HepG2 (cell line): Measurements from ENCODE around the gene LRP2. TPM values are rescaled to one million over a fixed set of nuclear protein-coding genes. Genes with fewer than 3 reads are reported as not detected.

ENCODE experiments used
- ATAC-seq: fragments of 200-7000 bp; cut with Tn5 transposase; 3 replicates; pipeline ENCODE4 v1.9.1; 2020; ENCODE audit warnings: mild to moderate bottlenecking, moderate library complexity
- BruUV-seq: library from RNA; stranded (reverse); fragments of 400-500 nt; replicated peaks from 2 replicates; lab custom pipeline; 2021; lab: Mats Ljungman, UMichigan
- CTCF ChIA-PET: fragments of 300-600 bp; formaldehyde crosslinking; extraction: SDS; loops from one replicate; lab custom pipeline; 2021; ENCODE audit warnings: low total read pairs, inconsistent platforms, low intra/inter-chr PET ratio; lab: Yijun Ruan, JAX
- POLR2A ChIA-PET: fragments of 350-600 bp; sonication (Branson Sonifier 250); formaldehyde crosslinking; loops from one replicate; lab custom pipeline; 2020; ENCODE audit warnings: antibody characterized with exemption, inconsistent platforms; lab: Yijun Ruan, JAX
- DNase-seq: peaks from one replicate; pipeline ENCODE4 v3.0.0-alpha.2; 2015; ENCODE audit warnings: low spot score
- FAIRE-seq: peaks from 3 replicates; lab custom pipeline; 2011; peaks lifted over from hg19 to GRCh38; lab: Jason Lieb, UNC
- H2AFZ ChIP-seq: one replicate; pipeline ENCODE4 v1.6.1; 2011; ENCODE audit warnings: low read length, inconsistent platforms
- H3K27ac ChIP-seq: fragments of 300-600 bp; 3 replicates; pipeline ENCODE4 v1.8.0; 2011; ENCODE audit warnings: mixed run types, mild to moderate bottlenecking, mixed read lengths, low read length, inconsistent platforms; ENCODE audit not compliant: insufficient read depth; ENCODE audit errors: extremely low read length
- H3K27me3 ChIP-seq, 2 experiments: fragments of 200-600 bp in 1 of 2; 2 replicates in 1 of 2; 3 replicates in 1 of 2; pipeline versions ENCODE4 v1.6.0 to v1.8.0; 2011; ENCODE audit warnings: low read length in 2 of 2, mild to moderate bottlenecking in 2 of 2, moderate library complexity in 2 of 2, inconsistent platforms in 1 of 2; ENCODE audit not compliant: insufficient read depth in 2 of 2, control insufficient read depth in 1 of 2
- H3K36me3 ChIP-seq, 2 experiments: fragments of 200-600 bp in 1 of 2; replicated peaks in 1 of 2; 2 replicates in 1 of 2; 3 replicates in 1 of 2; pipeline versions ENCODE4 v1.5.1 to v1.8.0; 2011; ENCODE audit warnings: low read length in 2 of 2, inconsistent platforms in 1 of 2; ENCODE audit not compliant: insufficient read depth in 2 of 2, control insufficient read depth in 1 of 2
- H3K4me1 ChIP-seq: 2 replicates; pipeline ENCODE4 v1.5.1; 2012; ENCODE audit warnings: low read length, inconsistent platforms; ENCODE audit not compliant: insufficient read depth
- H3K4me2 ChIP-seq: 2 replicates; pipeline ENCODE4 v1.6.0; 2011; ENCODE audit warnings: low read depth, low read length, inconsistent platforms
- H3K4me3 ChIP-seq, 3 experiments: fragments of 200-600 bp in 1 of 3; sonication (generic), shearing (Covaris generic) in 1 of 3; replicated peaks in 1 of 3; 2 replicates each; pipeline ENCODE4 v1.5.1; 2011 to 2016; ENCODE audit warnings: low read length in 3 of 3, inconsistent platforms in 2 of 3, low read depth in 2 of 3, mild to moderate bottlenecking in 2 of 3, control low read depth in 1 of 3, mixed read lengths in 1 of 3; ENCODE audit not compliant: insufficient read depth in 1 of 3
- H3K79me2 ChIP-seq: one replicate; pipeline ENCODE4 v1.6.1; 2011; ENCODE audit warnings: low read length, inconsistent platforms; ENCODE audit not compliant: insufficient read depth
- H3K9ac ChIP-seq: 2 replicates; pipeline ENCODE4 v1.6.0; 2011; ENCODE audit warnings: mild to moderate bottlenecking, low read depth, low read length, inconsistent platforms; ENCODE audit not compliant: insufficient read depth
- H3K9me3 ChIP-seq: 2 replicates; pipeline ENCODE4 v1.5.1; 2012; ENCODE audit warnings: mild to moderate bottlenecking, low read length
- H4K20me1 ChIP-seq: 2 replicates; pipeline ENCODE4 v1.6.0; 2011; ENCODE audit warnings: inconsistent platforms, mild to moderate bottlenecking, low read length, moderate library complexity; ENCODE audit not compliant: insufficient read depth
- CEBPB ChIP-seq: IDR thresholded peaks from 2 replicates; pipeline ENCODE4 v1.6.1; 2011; ENCODE audit warnings: low read depth, low read length, improper control_type of control experiment, borderline replicate concordance
- CREB3 ChIP-seq: sonication (generic); formaldehyde crosslinking; IDR thresholded peaks from 2 replicates; pipeline ENCODE4 v1.5.0; 2020; ENCODE audit warnings: missing genetic modification reagents
- HDAC2 ChIP-seq: sonication (generic); formaldehyde crosslinking; IDR thresholded peaks from 2 replicates; pipeline ENCODE4 v1.4.0; 2020; ENCODE audit warnings: missing genetic modification reagents
- HNRNPH1 ChIP-seq: fragments of 200-400 bp; formaldehyde crosslinking; optimal IDR thresholded peaks from 2 replicates; pipeline ENCODE3; 2017; ENCODE audit warnings: mild to moderate bottlenecking, low read depth, low read length
- HOXA9 ChIP-seq: sonication (generic); formaldehyde crosslinking; IDR thresholded peaks from 2 replicates; pipeline ENCODE4 v1.8.1; 2022; ENCODE audit warnings: missing genetic modification reagents, mild to moderate bottlenecking, moderate library complexity, borderline replicate concordance
- KLF16 ChIP-seq, 2 experiments: sonication (generic) in 1 of 2; formaldehyde crosslinking in 1 of 2; IDR thresholded peaks; 2 replicates each; pipeline versions ENCODE4 v1.6.1 to v1.8.0; 2016 to 2023; ENCODE audit warnings: missing genetic modification reagents in 2 of 2, missing compliant biosample characterization in 1 of 2
- MXD4 ChIP-seq: IDR thresholded peaks from 2 replicates; pipeline ENCODE4 v1.6.1; 2016; ENCODE audit warnings: mild to moderate bottlenecking, missing biosample characterization, missing genetic modification reagents
- REL ChIP-seq: sonication (generic); formaldehyde crosslinking; conservative IDR thresholded peaks from 2 replicates; pipeline ENCODE4 v1.8.0; 2022; ENCODE audit warnings: mild to moderate bottlenecking, missing genetic modification reagents, moderate library complexity
- SNAI1 ChIP-seq: sonication (generic); formaldehyde crosslinking; IDR thresholded peaks from 2 replicates; pipeline ENCODE4 v1.5.0; 2020; ENCODE audit warnings: mild to moderate bottlenecking, missing genetic modification reagents, borderline replicate concordance
- YEATS4 ChIP-seq: sonication (generic); formaldehyde crosslinking; IDR thresholded peaks from 2 replicates; pipeline ENCODE4 v1.4.0; 2020; ENCODE audit warnings: missing genetic modification reagents, borderline replicate concordance
- ZBTB21 ChIP-seq: sonication (generic); formaldehyde crosslinking; IDR thresholded peaks from 2 replicates; pipeline ENCODE4 v1.4.0; 2020; ENCODE audit warnings: missing genetic modification reagents
- ZNF205 ChIP-seq: IDR thresholded peaks from 2 replicates; pipeline ENCODE4 v1.6.1; 2018; ENCODE audit warnings: missing biosample characterization, missing genetic modification reagents
- ZNF232 ChIP-seq: sonication (generic); formaldehyde crosslinking; IDR thresholded peaks from 2 replicates; pipeline ENCODE4 v1.4.0; 2020; ENCODE audit warnings: missing genetic modification reagents, borderline replicate concordance
- ZNF33A ChIP-seq: sonication (generic); formaldehyde crosslinking; IDR thresholded peaks from 2 replicates; pipeline ENCODE4 v1.5.1; 2020; ENCODE audit warnings: missing genetic modification reagents, mild to moderate bottlenecking, moderate library complexity, borderline replicate concordance
- ZNF761 ChIP-seq: sonication (generic); formaldehyde crosslinking; conservative IDR thresholded peaks from 2 replicates; pipeline ENCODE4 v1.4.0; 2020; ENCODE audit warnings: mild to moderate bottlenecking, missing genetic modification reagents
- ZNF883 ChIP-seq: sonication (generic); formaldehyde crosslinking; IDR thresholded peaks from 2 replicates; pipeline ENCODE4 v1.5.1; 2020; ENCODE audit warnings: mild to moderate bottlenecking, missing genetic modification reagents; ENCODE audit errors: not compliant biosample characterization
- WGBS: methylation state at CpG from one replicate; pipeline ENCODE4 v1.1.6; 2017; ENCODE audit warnings: low lambda C conversion rate; 5-methylcytosine and 5-hydroxymethylcytosine counted together
- in situ Hi-C: cut with HindIII; loops from 2 replicates; pipeline ENCODE4 v1.10.0; 2017; ENCODE audit warnings: low pct_unique_long_range_greater_than_20kb; ENCODE audit not compliant: extremely low pct_ligation_motif_present
- intact Hi-C: fragments of 100-400 bp; cut with micrococcal nuclease; formaldehyde crosslinking; loops from one replicate; pipeline ENCODE4 v1.10.0; 2022; ENCODE audit not compliant: unreplicated experiment
- polyA plus RNA-seq, 8 experiments: library from polyadenylated mRNA; depleted of rRNA in 3 of 8; stranded (reverse) in 7 of 8; unstranded in 1 of 8; fragments of >200 nt; fragmentation: Illumina TruSeq in 4 of 8; extraction: Trizol in 4 of 8; gene quantifications; 2 replicates each; pipeline versions ENCODE4 v1.2.1 to v1.2.3, GENCODE V29; 2011 to 2016; ENCODE audit warnings: low read depth in 4 of 8, missing spikeins in 1 of 8, mixed read lengths in 1 of 8; ENCODE audit not compliant: insufficient read depth in 1 of 8
- total RNA-seq, 5 experiments: library from RNA; depleted of rRNA; stranded (reverse); fragments of >200 nt; fragmentation: Illumina TruSeq; extraction: Trizol; gene quantifications; 2 replicates each; pipeline ENCODE4 v1.2.3, GENCODE V29; 2016; ENCODE audit warnings: low read depth in 1 of 5
- TF ChIP-seq, protein P1 (sequence below): IDR thresholded peaks from 2 replicates; pipeline ENCODE4 v1.6.1; 2018; ENCODE audit warnings: missing genetic modification reagents
- TF ChIP-seq, protein P2 (sequence below): sonication (generic); formaldehyde crosslinking; IDR thresholded peaks from 2 replicates; pipeline ENCODE4 v1.4.0; 2020; ENCODE audit warnings: missing genetic modification reagents
- TF ChIP-seq, protein P3 (sequence below): sonication (generic); formaldehyde crosslinking; IDR thresholded peaks from 2 replicates; pipeline ENCODE4 v1.9.0; 2021; ENCODE audit warnings: missing genetic modification reagents, borderline replicate concordance

Gene LRP2
- total and polyA plus RNA-seq, 2 of the 13 experiments (the other 11 are each of a cell fraction or from before 2014, with no cell fraction given): 0.03 to 0.15 TPM

GRCh38 chr2:169336695-169337094 lies 25.6 kb downstream of the LRP2 start (continued):
- TF ChIP-seq ZBTB21 (CRISPR knock-in tag) (no peak), HDAC2 (CRISPR knock-in tag) (no peak), ZNF232 (CRISPR knock-in tag) (no peak), ZNF33A (no peak), MXD4 (CRISPR knock-in tag) (no peak), KLF16 (CRISPR knock-in tag; IDR thresholded peaks at IDR 0.05) (no peak), ZNF883 (CRISPR knock-in tag) (no peak), ZNF205 (CRISPR knock-in tag) (no peak)
- TF ChIP-seq, protein P1, sequence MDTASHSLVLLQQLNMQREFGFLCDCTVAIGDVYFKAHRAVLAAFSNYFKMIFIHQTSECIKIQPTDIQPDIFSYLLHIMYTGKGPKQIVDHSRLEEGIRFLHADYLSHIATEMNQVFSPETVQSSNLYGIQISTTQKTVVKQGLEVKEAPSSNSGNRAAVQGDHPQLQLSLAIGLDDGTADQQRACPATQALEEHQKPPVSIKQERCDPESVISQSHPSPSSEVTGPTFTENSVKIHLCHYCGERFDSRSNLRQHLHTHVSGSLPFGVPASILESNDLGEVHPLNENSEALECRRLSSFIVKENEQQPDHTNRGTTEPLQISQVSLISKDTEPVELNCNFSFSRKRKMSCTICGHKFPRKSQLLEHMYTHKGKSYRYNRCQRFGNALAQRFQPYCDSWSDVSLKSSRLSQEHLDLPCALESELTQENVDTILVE: no peak

- no peak for ATAC-seq
- Histone ChIP-seq H4K20me1 (no peaks in the 10 kb centered on the region), H3K4me1 (no peaks in the 10 kb centered on the region), H3K27me3 (no peaks in the 10 kb centered on the region; a peak in 1 of 5 replicates), H2AFZ (no peak overlapping the region), H3K36me3 (no peaks in the 10 kb centered on the region), H3K79me2 (no peaks in the 10 kb centered on the region), H3K4me2 (no peak overlapping the region), H3K9me3 (no peaks in the 10 kb centered on the region), H3K9ac (no peak overlapping the region), H3K4me3 (no peak overlapping the region), H3K27ac (no peak overlapping the region)
- in situ Hi-C loops: no loop called here
- intact Hi-C loops: no loop called here
- ChIA-PET POLR2A (no interaction called here), CTCF (no interaction called here)
- DNase-seq: no peak
- BruUV-seq: no TSS peak
- WGBS: 10% methylated on average over 6 of the region's 6 CpGs
- no peak for FAIRE-seq
- TF ChIP-seq SNAI1 (CRISPR knock-in tag): no peak
- TF ChIP-seq ZNF761 (CRISPR knock-in tag): no peak
- TF ChIP-seq, protein P2, sequence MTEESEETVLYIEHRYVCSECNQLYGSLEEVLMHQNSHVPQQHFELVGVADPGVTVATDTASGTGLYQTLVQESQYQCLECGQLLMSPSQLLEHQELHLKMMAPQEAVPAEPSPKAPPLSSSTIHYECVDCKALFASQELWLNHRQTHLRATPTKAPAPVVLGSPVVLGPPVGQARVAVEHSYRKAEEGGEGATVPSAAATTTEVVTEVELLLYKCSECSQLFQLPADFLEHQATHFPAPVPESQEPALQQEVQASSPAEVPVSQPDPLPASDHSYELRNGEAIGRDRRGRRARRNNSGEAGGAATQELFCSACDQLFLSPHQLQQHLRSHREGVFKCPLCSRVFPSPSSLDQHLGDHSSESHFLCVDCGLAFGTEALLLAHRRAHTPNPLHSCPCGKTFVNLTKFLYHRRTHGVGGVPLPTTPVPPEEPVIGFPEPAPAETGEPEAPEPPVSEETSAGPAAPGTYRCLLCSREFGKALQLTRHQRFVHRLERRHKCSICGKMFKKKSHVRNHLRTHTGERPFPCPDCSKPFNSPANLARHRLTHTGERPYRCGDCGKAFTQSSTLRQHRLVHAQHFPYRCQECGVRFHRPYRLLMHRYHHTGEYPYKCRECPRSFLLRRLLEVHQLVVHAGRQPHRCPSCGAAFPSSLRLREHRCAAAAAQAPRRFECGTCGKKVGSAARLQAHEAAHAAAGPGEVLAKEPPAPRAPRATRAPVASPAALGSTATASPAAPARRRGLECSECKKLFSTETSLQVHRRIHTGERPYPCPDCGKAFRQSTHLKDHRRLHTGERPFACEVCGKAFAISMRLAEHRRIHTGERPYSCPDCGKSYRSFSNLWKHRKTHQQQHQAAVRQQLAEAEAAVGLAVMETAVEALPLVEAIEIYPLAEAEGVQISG (CRISPR knock-in tag): no peak
- no peak for TF ChIP-seq CREB3 (CRISPR knock-in tag)
- no peak for TF ChIP-seq YEATS4 (CRISPR knock-in tag)
- TF ChIP-seq HNRNPH1: no peak
- TF ChIP-seq HOXA9 (CRISPR knock-in tag): no peak
- TF ChIP-seq, protein P3, sequence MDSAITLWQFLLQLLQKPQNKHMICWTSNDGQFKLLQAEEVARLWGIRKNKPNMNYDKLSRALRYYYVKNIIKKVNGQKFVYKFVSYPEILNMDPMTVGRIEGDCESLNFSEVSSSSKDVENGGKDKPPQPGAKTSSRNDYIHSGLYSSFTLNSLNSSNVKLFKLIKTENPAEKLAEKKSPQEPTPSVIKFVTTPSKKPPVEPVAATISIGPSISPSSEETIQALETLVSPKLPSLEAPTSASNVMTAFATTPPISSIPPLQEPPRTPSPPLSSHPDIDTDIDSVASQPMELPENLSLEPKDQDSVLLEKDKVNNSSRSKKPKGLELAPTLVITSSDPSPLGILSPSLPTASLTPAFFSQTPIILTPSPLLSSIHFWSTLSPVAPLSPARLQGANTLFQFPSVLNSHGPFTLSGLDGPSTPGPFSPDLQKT (CRISPR knock-in tag): no peak
- no peak for TF ChIP-seq CEBPB
- no peak for TF ChIP-seq REL (CRISPR knock-in tag)
These were observed 31.7 kb downstream of the LRP2 start for GRCh38 chr2:169330555-169331198.
